Posterior vena cava (tissue), 2 donors: ENCODE data around the gene NFIA. TPM values are rescaled to one million over a fixed set of nuclear protein-coding genes. Genes with fewer than 3 reads are reported as not detected.

ENCODE experiments used
- DNase-seq: peaks from one replicate; pipeline ENCODE4 v3.0.0-alpha.2; 2020; ENCODE audit warnings: low spot score
- intact Hi-C, 2 donors: fragments of 100-400 bp; cut with DNase I; formaldehyde crosslinking; loops; one replicate each; pipeline versions ENCODE4 v1.14.1 to v1.14.2; 2022 to 2023
- total RNA-seq, 2 donors: library from RNA; stranded (reverse); fragmentation: NEBNext Ultra II Directional; extraction: Animal tissue kit (Norgen Biotek cat#: 25700); gene quantifications; one replicate each; pipeline ENCODE4 v1.2.1, GENCODE V29; 2021
- donor health status: DM: yes; HTN: yes; CAD: no.
- donor health status: DM: yes; HTN: yes; CAD: no.

Gene NFIA
- total RNA-seq, 2 donors from 2014 or later: 117 to 183 TPM

- intact Hi-C loops: no loop called here
Measured at GRCh38 chr1:61093525-61094137, 11.3 kb downstream of the NFIA start.

GRCh38 chr1:61094677-61095469 is 12.5 kb downstream of the NFIA start:
- DNase-seq: no peak
- intact Hi-C loops: no loop called here

More at GRCh38 chr1:61093525-61094137, 11.3 kb downstream of the NFIA start:
- no peak for DNase-seq

GRCh38 chr1:61095470-61095812 is 13.1 kb downstream of the NFIA start:
- intact Hi-C loops: no loop called here

GRCh38 chr1:61097317-61097716 is 15.0 kb downstream of the NFIA start:
- intact Hi-C loops: no loop called here

More at GRCh38 chr1:61095470-61095812, 13.1 kb downstream of the NFIA start:
- no peak for DNase-seq

GRCh38 chr1:61097722-61098121 is 15.4 kb downstream of the NFIA start:
- intact Hi-C loops: no loop called here
- no peak for DNase-seq

More at GRCh38 chr1:61097317-61097716, 15.0 kb downstream of the NFIA start:
- no peak for DNase-seq

- no peak for DNase-seq
- intact Hi-C loops: no loop called here
Measured at GRCh38 chr1:61098333-61098732, 16.0 kb downstream of the NFIA start.

GRCh38 chr1:61098906-61099437 is 16.6 kb downstream of the NFIA start:
- no peak for DNase-seq
- intact Hi-C loops: no loop called here

- intact Hi-C loops: no loop called here
- DNase-seq: no peak
Measured at GRCh38 chr1:61100578-61100977, 18.2 kb downstream of the NFIA start.

GRCh38 chr1:61101536-61101935 is 19.2 kb downstream of the NFIA start:
- intact Hi-C loops: no loop called here
- no peak for DNase-seq

- DNase-seq: no peak
- intact Hi-C loops: no loop called here
Measured at GRCh38 chr1:61102041-61102440, 19.7 kb downstream of the NFIA start.

- no peak for DNase-seq
- intact Hi-C loops: no loop called here
Measured at GRCh38 chr1:61102621-61103020, 20.3 kb downstream of the NFIA start.

GRCh38 chr1:61104220-61104671 is 21.9 kb downstream of the NFIA start:
- intact Hi-C loops: no loop called here

GRCh38 chr1:61107638-61108037 is 25.3 kb downstream of the NFIA start:
- intact Hi-C loops: no loop called here
- DNase-seq: no peak

More at GRCh38 chr1:61104220-61104671, 21.9 kb downstream of the NFIA start:
- DNase-seq: no peak

- intact Hi-C loops: no loop called here
- no peak for DNase-seq
Measured at GRCh38 chr1:61109158-61109557, 26.8 kb downstream of the NFIA start.

- intact Hi-C loops: no loop called here
Measured at GRCh38 chr1:61109910-61110309, 27.5 kb downstream of the NFIA start.

GRCh38 chr1:61110554-61110953 is 28.2 kb downstream of the NFIA start:
- intact Hi-C loops: no loop called here
- DNase-seq: no peak

More at GRCh38 chr1:61109910-61110309, 27.5 kb downstream of the NFIA start:
- no peak for DNase-seq

- intact Hi-C loops: no loop called here
- no peak for DNase-seq
Measured at GRCh38 chr1:61111084-61112004, 29.0 kb downstream of the NFIA start.

- intact Hi-C loops: no loop called here
- DNase-seq: no peak
Measured at GRCh38 chr1:61114178-61114870, 32.0 kb downstream of the NFIA start.

- intact Hi-C loops: no loop called here
- no peak for DNase-seq
Measured at GRCh38 chr1:61115436-61115835, 33.1 kb downstream of the NFIA start.
